Karpas-422 (cell line): ENCODE measurements around the gene GPC5. TPM values are rescaled to one million over a fixed set of nuclear protein-coding genes. Genes with fewer than 3 reads are reported as not detected.

Source experiments
- DNase-seq: peaks from one replicate; pipeline ENCODE4 v3.0.0-alpha.2; 2015
- H2AFZ ChIP-seq: fragments of 200-600 bp; sonication (generic); 2 replicates; pipeline ENCODE4 v1.6.1; 2014; ENCODE audit warnings: antibody characterized with exemption, low read length, mixed read lengths
- H3K27ac ChIP-seq: fragments of 200-600 bp; sonication (generic); 2 replicates; pipeline ENCODE4 v1.5.1; 2014; ENCODE audit warnings: mild to moderate bottlenecking, low read length, moderate library complexity
- H3K27me3 ChIP-seq: fragments of 200-600 bp; sonication (generic); 2 replicates; pipeline ENCODE4 v1.6.1; 2014; ENCODE audit warnings: low read length, mixed read lengths
- H3K36me3 ChIP-seq: fragments of 200-600 bp; sonication (generic); 2 replicates; pipeline ENCODE4 v1.6.1; 2014; ENCODE audit warnings: low read length, mixed read lengths; ENCODE audit not compliant: insufficient read depth
- H3K4me1 ChIP-seq: fragments of 200-600 bp; sonication (generic); 2 replicates; pipeline ENCODE4 v1.6.1; 2014; ENCODE audit warnings: mild to moderate bottlenecking, low read length, mixed read lengths
- H3K4me2 ChIP-seq: fragments of 200-600 bp; sonication (generic); 2 replicates; pipeline ENCODE4 v1.6.1; 2014; ENCODE audit warnings: low read length, low read depth, mild to moderate bottlenecking; ENCODE audit not compliant: poor library complexity, severe bottlenecking
- H3K4me3 ChIP-seq: fragments of 200-600 bp; sonication (generic); 2 replicates; pipeline ENCODE4 v1.5.1; 2014; ENCODE audit warnings: mild to moderate bottlenecking, antibody characterized with exemption, low read length, mixed read lengths
- H3K79me2 ChIP-seq: fragments of 200-600 bp; sonication (generic); 2 replicates; pipeline ENCODE4 v1.6.1; 2014; ENCODE audit warnings: mild to moderate bottlenecking, low read length, mixed read lengths
- H3K9ac ChIP-seq: fragments of 200-600 bp; sonication (generic); 2 replicates; pipeline ENCODE4 v1.6.0; 2014; ENCODE audit warnings: low read length
- H3K9me2 ChIP-seq: fragments of 200-600 bp; sonication (generic), shearing (Covaris generic); replicated peaks from 2 replicates; pipeline ENCODE4 v1.6.0; 2014; ENCODE audit warnings: mild to moderate bottlenecking, low read length, moderate library complexity; ENCODE audit not compliant: insufficient read depth
- H3K9me3 ChIP-seq: fragments of 300-700, 200-600 bp; sonication (generic); 2 replicates; pipeline ENCODE4 v1.6.1; 2014; ENCODE audit warnings: low read length, mixed read lengths
- H4K20me1 ChIP-seq: fragments of 200-600 bp; sonication (generic); 2 replicates; pipeline ENCODE4 v1.6.1; 2014; ENCODE audit warnings: mild to moderate bottlenecking, antibody characterized with exemption, low read length, low read depth; ENCODE audit not compliant: insufficient read depth
- total RNA-seq: library from RNA; depleted of rRNA; stranded (reverse); fragments of >200 nt; shearing (Covaris generic); gene quantifications from 2 replicates; pipeline ENCODE4 v1.2.3, GENCODE V29; 2014; ENCODE audit warnings: low replicate concordance

Gene GPC5
- total RNA-seq, 1 experiment from 2014 or later: not detected

DNA sequence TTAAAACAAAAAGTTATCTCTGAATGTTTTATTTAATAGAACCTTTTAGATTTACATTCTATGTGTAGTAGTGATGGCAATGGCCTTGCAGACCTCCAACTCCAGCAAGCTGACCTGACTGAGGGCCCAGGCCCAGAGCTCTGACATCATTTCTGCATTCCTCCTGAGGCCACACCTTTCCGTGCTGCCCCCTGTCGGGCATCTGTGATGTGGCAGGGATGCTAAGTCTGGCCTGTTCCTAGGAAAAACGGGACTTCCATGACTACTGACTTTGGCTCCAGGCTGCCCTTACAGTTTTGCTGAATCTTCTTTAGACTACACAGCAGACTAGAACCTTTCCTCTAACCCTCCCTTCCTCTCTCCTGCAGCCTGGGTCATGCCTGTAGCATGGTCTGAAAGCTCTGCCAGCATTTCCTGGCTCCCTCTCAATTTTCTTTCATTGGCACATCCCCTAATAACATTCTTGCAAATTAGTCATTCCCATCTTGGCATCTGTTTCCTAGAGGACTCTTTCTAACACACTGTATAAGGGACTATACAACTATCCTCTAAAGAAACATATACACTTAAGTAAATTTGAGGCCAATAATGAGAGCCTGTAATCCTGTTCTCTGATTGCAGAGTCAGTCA lies 249.1 kb downstream of the GPC5 start:
- Histone ChIP-seq H3K4me2 (no peak overlapping the region), H3K4me3 (no peak overlapping the region), H3K27ac (no peak overlapping the region), H3K27me3 (no peaks in the 10 kb centered on the region), H3K36me3 (no peaks in the 10 kb centered on the region), H3K79me2 (no peaks in the 10 kb centered on the region), H3K9me3 (no peaks in the 10 kb centered on the region; the same call in 1 of the 2 replicates), H3K9ac (no peak overlapping the region), H3K4me1 (no peaks in the 10 kb centered on the region), H3K9me2 (no peaks in the 10 kb centered on the region), H4K20me1 (no peaks in the 10 kb centered on the region), H2AFZ (no peak overlapping the region)
- DNase-seq: peak; percentile 50

DNA sequence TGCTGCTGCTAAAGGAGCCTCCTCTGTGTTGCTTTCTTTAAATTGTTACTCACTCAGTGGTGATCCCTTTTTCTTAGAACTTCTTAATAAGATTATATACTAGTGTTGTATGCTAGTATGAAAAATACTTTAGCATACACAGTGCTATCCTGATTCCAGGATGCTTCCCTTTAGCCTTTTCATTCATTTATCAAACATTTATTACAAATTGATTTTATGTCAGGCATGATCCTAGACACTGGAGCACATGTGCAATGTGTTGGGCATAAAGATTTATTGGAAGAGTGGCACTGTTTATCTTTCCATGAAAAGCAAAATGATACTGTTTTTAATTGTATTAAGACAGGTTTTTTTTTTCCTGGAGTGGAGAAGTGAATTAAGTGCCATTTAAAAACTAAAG lies 249.6 kb downstream of the GPC5 start:
- H3K4me3 ChIP-seq: no peak overlapping the region
- no peaks in the 10 kb centered on the region for H3K79me2 ChIP-seq
- no peak overlapping the region for H3K9ac ChIP-seq
- no peaks in the 10 kb centered on the region for H3K27me3 ChIP-seq
- H3K36me3 ChIP-seq: no peaks in the 10 kb centered on the region
- H3K9me3 ChIP-seq: no peaks in the 10 kb centered on the region; the same call in 1 of the 2 replicates
- no peaks in the 10 kb centered on the region for H4K20me1 ChIP-seq
- no peak for DNase-seq
- no peak overlapping the region for H3K27ac ChIP-seq
- no peaks in the 10 kb centered on the region for H3K4me1 ChIP-seq
- no peaks in the 10 kb centered on the region for H3K9me2 ChIP-seq
- H3K4me2 ChIP-seq: no peak overlapping the region
- no peak overlapping the region for H2AFZ ChIP-seq

- Histone ChIP-seq H3K4me3 (no peak overlapping the region), H3K4me1 (no peaks in the 10 kb centered on the region), H3K9me3 (no peaks in the 10 kb centered on the region; the same call in 1 of the 2 replicates), H3K9me2 (no peaks in the 10 kb centered on the region), H3K36me3 (no peaks in the 10 kb centered on the region), H3K79me2 (no peaks in the 10 kb centered on the region), H3K27me3 (no peaks in the 10 kb centered on the region), H2AFZ (no peak overlapping the region), H3K9ac (no peak overlapping the region), H4K20me1 (no peaks in the 10 kb centered on the region), H3K4me2 (no peak overlapping the region), H3K27ac (no peak overlapping the region)
- no peak for DNase-seq
Measured at GRCh38 chr13:91649456-91649855, 251.0 kb downstream of the GPC5 start.

DNA sequence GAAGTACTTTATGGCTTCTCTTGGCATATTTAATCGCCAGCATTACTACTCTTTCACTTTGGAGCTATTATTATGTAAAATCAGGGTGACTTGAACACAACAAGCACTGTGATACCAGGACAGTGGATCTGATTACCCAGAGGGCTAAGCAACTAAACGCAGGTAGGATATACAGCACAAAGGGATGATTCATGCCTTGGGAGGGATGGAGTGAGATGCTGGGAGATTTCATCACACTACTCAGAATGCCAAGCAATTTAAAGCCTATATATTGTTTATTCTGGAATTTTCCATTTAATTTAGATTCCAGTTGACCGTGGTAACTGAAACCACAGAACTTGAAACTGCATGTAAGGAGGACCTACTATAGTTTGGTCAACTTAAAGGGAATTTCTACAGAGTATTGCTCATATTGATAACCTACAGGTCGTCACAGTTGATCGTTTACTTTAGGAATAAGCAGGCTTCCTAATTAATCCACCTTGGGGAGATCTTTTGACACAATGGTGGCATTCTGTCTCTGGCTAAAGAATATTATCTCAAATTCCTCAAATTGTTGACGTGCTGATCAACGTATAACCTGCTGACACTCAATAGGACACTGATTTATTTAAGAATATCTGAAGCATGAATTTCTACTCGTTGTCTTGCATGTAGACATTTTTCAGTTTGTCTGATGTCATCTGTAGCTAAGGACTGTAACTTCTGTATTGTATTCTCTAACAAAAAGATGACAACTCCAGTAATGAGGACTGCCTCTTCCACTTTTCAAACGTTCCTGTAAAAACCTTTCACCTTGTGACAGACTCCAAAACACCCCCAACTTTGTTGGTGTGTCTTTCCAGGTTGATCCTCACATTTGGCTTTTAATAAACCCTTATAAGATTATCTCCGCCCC lies 254.2 kb downstream of the GPC5 start:
- Histone ChIP-seq H3K36me3 (no peaks in the 10 kb centered on the region), H3K4me2 (no peak overlapping the region), H3K9ac (no peak overlapping the region), H3K9me2 (no peaks in the 10 kb centered on the region), H3K4me3 (no peak overlapping the region), H3K9me3 (no peaks in the 10 kb centered on the region; the same call in 1 of the 2 replicates), H3K27me3 (no peaks in the 10 kb centered on the region), H2AFZ (no peak overlapping the region), H3K4me1 (no peaks in the 10 kb centered on the region), H3K27ac (no peak overlapping the region), H4K20me1 (no peaks in the 10 kb centered on the region), H3K79me2 (no peaks in the 10 kb centered on the region)
- DNase-seq: no peak

GRCh38 chr13:91655731-91656130 lies 257.3 kb downstream of the GPC5 start:
- no peak overlapping the region for H3K27ac ChIP-seq
- DNase-seq: no peak
- no peaks in the 10 kb centered on the region for H3K36me3 ChIP-seq
- H3K9me3 ChIP-seq: no peaks in the 10 kb centered on the region
- H4K20me1 ChIP-seq: no peaks in the 10 kb centered on the region
- H3K9me2 ChIP-seq: no peaks in the 10 kb centered on the region
- no peak overlapping the region for H2AFZ ChIP-seq
- H3K9ac ChIP-seq: no peak overlapping the region
- no peaks in the 10 kb centered on the region for H3K4me1 ChIP-seq
- H3K79me2 ChIP-seq: no peaks in the 10 kb centered on the region
- H3K27me3 ChIP-seq: no peaks in the 10 kb centered on the region
- H3K4me3 ChIP-seq: no peak overlapping the region
- H3K4me2 ChIP-seq: no peak overlapping the region

GRCh38 chr13:91657283-91657682 lies 258.9 kb downstream of the GPC5 start:
- H3K9me3 ChIP-seq: no peaks in the 10 kb centered on the region
- no peaks in the 10 kb centered on the region for H3K9me2 ChIP-seq
- no peak overlapping the region for H3K4me2 ChIP-seq
- no peak for DNase-seq
- H4K20me1 ChIP-seq: no peaks in the 10 kb centered on the region
- no peak overlapping the region for H3K4me3 ChIP-seq
- H3K79me2 ChIP-seq: no peaks in the 10 kb centered on the region
- H3K27me3 ChIP-seq: no peaks in the 10 kb centered on the region
- H3K9ac ChIP-seq: no peak overlapping the region
- no peaks in the 10 kb centered on the region for H3K4me1 ChIP-seq
- H3K36me3 ChIP-seq: no peaks in the 10 kb centered on the region
- no peak overlapping the region for H2AFZ ChIP-seq
- H3K27ac ChIP-seq: no peak overlapping the region

DNA sequence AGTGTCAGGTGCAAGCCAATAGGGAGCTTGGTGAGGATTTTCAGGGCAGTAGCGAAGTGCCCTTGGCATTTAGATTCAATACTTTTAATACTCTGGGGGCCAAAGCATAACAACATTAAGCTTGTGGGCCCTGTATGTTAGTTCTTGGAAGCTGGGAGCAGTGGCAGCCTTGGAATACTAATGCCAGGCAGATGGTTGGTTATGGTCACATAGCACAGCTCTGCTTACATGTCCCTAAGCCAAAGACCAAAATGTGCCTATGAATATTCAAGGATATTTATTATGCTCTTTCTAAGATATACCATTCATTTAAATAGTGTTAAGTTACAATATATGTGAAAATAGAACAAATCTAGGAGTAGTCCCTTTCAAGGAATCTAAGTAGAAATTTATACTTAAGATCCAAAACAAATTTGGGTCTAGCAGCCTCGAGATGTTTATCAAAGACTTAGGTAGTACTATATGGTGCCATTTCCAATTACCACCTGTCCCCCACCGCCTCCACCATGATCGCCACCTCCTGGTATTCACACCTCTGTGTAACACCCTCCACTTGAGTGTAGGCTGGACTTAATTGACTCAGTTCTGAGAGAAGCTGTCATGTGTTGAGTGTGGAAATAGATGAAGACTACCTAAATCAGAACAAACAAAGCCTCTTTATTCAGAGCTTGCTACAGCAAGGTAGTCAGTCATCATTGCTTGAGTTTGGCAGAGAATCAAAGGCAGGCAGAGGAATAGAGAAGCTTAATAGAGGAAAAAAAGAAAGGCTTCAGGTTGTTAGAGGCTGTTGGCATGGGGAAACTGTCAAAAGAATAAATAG lies 261.0 kb downstream of the GPC5 start:
- H3K27ac ChIP-seq: no peak overlapping the region
- H3K27me3 ChIP-seq: no peaks in the 10 kb centered on the region
- H3K36me3 ChIP-seq: no peaks in the 10 kb centered on the region
- no peaks in the 10 kb centered on the region for H4K20me1 ChIP-seq
- no peak overlapping the region for H3K9ac ChIP-seq
- H3K9me2 ChIP-seq: no peaks in the 10 kb centered on the region
- DNase-seq: no peak
- H3K9me3 ChIP-seq: no peaks in the 10 kb centered on the region
- no peak overlapping the region for H3K4me3 ChIP-seq
- H3K79me2 ChIP-seq: no peaks in the 10 kb centered on the region
- no peak overlapping the region for H3K4me2 ChIP-seq
- no peak overlapping the region for H2AFZ ChIP-seq
- no peaks in the 10 kb centered on the region for H3K4me1 ChIP-seq

DNA sequence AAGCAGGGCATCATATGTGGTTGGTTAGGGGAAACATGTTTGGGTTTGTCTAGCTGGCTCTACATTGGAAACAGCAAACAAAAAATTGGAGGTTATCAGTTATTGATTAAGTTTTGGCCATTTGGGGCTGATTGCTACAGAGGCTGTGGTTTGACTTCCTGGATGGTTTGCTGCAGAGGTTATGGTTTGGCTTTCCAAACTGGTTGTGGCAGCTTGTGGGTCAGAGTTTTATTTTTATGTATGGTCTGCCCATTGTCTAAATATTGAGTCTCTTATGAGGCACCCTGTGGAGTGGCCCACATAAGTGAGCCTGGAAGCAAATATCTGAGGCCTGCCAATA lies 261.6 kb downstream of the GPC5 start:
- H3K36me3 ChIP-seq: no peaks in the 10 kb centered on the region
- no peaks in the 10 kb centered on the region for H3K79me2 ChIP-seq
- H3K27me3 ChIP-seq: no peaks in the 10 kb centered on the region
- H3K4me1 ChIP-seq: no peaks in the 10 kb centered on the region
- H3K9me3 ChIP-seq: no peaks in the 10 kb centered on the region
- H3K4me3 ChIP-seq: no peak overlapping the region
- no peak overlapping the region for H3K4me2 ChIP-seq
- no peak overlapping the region for H3K27ac ChIP-seq
- DNase-seq: no peak
- no peak overlapping the region for H3K9ac ChIP-seq
- H4K20me1 ChIP-seq: no peaks in the 10 kb centered on the region
- no peaks in the 10 kb centered on the region for H3K9me2 ChIP-seq
- no peak overlapping the region for H2AFZ ChIP-seq
